ENCODE measurements around the gene PCDH9. TPM values are rescaled to one million over a fixed set of nuclear protein-coding genes. Genes with fewer than 3 reads are reported as not detected.
A peak's percentile ranks its signal among the peaks of the same experiment; 100 is the strongest.

Gene PCDH9
- total RNA-seq, 3 donors from 2014 or later: 0.13 to 0.38 (median 0.13) TPM

GRCh38 chr13:66506979-66507378 lies 723.2 kb downstream of the PCDH9 start:
- ATAC-seq (peak; percentile 18 to 43), DNase-seq (no peak)
- peaks cover 10% of the 10 kb centered on the region for H3K9me3 Mint-ChIP-seq
- no peaks in the 10 kb centered on the region for H3K36me3 Mint-ChIP-seq (ENCODE audit: insufficient read depth)
- no peaks in the 10 kb centered on the region for H3K4me1 Mint-ChIP-seq (ENCODE audit: low read depth)
- H3K27me3 Mint-ChIP-seq (ENCODE audit: low read depth): no peaks in the 10 kb centered on the region
- no peak overlapping the region for H3K4me3 Mint-ChIP-seq

DNA sequence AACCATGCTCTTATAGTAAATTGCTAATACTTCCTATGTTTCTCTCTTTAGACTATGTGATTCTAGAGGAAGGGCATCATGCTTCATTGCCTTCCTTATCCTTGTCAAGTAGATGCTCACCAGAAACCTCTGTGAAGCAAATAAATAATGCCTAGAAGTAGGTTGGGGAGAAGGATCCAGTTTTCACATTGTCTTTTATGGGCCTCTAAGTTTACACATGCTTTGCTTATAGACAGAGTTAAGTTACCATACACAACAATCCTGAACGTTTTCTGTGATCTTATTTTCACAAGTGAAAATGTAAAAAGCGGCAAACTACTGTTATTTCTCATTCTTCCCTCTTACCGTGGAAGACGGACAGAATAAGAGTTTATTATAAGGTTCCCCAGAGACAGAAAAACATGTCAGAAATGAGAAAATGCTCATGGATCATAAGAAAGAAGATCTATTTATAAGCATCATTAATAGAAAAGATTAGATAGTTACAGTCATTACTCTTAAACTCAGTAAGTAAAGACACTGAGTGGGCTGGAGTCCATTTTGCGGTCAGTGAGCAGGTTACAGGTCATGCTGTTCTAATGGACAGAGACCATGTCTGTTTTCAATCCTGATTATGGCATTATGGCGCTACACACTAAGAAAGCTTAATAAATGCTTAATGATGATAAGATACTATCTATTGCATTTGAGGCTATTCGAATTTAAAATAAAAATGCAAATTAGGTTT lies 723.9 kb downstream of the PCDH9 start:
- DNase-seq: no peak
- no peaks in the 10 kb centered on the region for H3K27me3 Mint-ChIP-seq (ENCODE audit: low read depth)
- H3K9me3 Mint-ChIP-seq: peaks cover 10% of the 10 kb centered on the region
- H3K4me1 Mint-ChIP-seq (ENCODE audit: low read depth): no peaks in the 10 kb centered on the region
- no peaks in the 10 kb centered on the region for H3K36me3 Mint-ChIP-seq (ENCODE audit: insufficient read depth)
- ATAC-seq: no peak
- H3K4me3 Mint-ChIP-seq: no peak overlapping the region

DNA sequence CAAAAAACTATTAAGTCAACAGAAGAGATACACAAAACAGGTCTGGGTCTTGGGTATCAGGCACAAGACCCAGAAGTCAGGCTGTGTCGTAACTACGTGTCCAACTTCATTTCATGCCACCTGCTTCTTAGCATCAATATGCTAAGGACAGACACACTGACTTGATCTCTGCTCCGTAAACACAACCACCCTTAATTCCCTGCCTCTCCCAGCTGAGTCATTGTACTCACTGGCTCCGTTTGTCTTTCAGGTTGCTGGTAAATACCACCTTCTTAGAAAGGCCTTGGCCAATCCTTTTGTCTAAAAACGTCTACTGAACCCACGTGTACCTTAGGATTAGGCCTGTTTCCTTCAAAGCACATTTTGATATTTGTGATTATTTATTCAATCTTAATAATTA lies 726.2 kb downstream of the PCDH9 start:
- no peaks in the 10 kb centered on the region for H3K36me3 Mint-ChIP-seq (ENCODE audit: insufficient read depth)
- H3K27me3 Mint-ChIP-seq (ENCODE audit: low read depth): no peaks in the 10 kb centered on the region
- ATAC-seq (no peak), DNase-seq (no peak)
- H3K4me3 Mint-ChIP-seq: no peak overlapping the region
- no peaks in the 10 kb centered on the region for H3K4me1 Mint-ChIP-seq (ENCODE audit: low read depth)
- H3K9me3 Mint-ChIP-seq: peaks cover 4% of the 10 kb centered on the region

GRCh38 chr13:66501181-66501580 lies 729.0 kb downstream of the PCDH9 start:
- Mint-ChIP-seq H3K9me3 (peaks cover 5% of the 10 kb centered on the region), H3K36me3 (ENCODE audit: insufficient read depth) (no peaks in the 10 kb centered on the region), H3K27me3 (ENCODE audit: low read depth) (no peaks in the 10 kb centered on the region), H3K4me3 (no peak overlapping the region), H3K4me1 (ENCODE audit: low read depth) (no peaks in the 10 kb centered on the region)
- no peak for DNase-seq
- ATAC-seq: no peak

GRCh38 chr13:66492479-66492878 lies 737.7 kb downstream of the PCDH9 start:
- no peak for ATAC-seq

DNA sequence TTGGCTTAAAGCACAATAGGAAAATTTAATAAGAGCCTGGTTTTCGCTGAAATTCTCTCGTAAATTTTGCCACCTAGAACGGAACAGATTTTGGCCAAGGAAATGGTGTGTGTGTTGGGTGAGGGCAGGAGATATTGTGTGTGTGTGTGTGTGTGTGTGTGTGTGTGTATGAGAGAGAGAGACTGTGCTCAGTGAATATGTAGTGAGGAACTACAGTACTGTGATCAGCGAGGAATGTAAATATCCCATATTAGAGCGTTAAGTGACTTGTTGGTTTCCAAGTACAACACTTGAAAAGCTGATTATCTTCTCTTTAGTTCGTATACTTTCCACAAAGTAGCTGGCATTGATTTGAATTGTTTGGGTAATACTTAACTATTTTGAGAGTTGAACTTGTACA lies 738.9 kb downstream of the PCDH9 start:
- Mint-ChIP-seq H3K9me3 (peaks cover 6% of the 10 kb centered on the region), H3K4me3 (no peak overlapping the region), H3K36me3 (ENCODE audit: insufficient read depth) (no peaks in the 10 kb centered on the region), H3K27me3 (ENCODE audit: low read depth) (no peaks in the 10 kb centered on the region), H3K4me1 (ENCODE audit: low read depth) (no peaks in the 10 kb centered on the region)
- ATAC-seq (no peak), DNase-seq (no peak)

More at GRCh38 chr13:66492479-66492878, 737.7 kb downstream of the PCDH9 start:
- no peak for DNase-seq
- peaks cover 5% of the 10 kb centered on the region for H3K9me3 Mint-ChIP-seq
- H3K4me3 Mint-ChIP-seq: no peak overlapping the region
- H3K27me3 Mint-ChIP-seq (ENCODE audit: low read depth): no peaks in the 10 kb centered on the region
- H3K36me3 Mint-ChIP-seq (ENCODE audit: insufficient read depth): no peaks in the 10 kb centered on the region
- no peaks in the 10 kb centered on the region for H3K4me1 Mint-ChIP-seq (ENCODE audit: low read depth)

DNA sequence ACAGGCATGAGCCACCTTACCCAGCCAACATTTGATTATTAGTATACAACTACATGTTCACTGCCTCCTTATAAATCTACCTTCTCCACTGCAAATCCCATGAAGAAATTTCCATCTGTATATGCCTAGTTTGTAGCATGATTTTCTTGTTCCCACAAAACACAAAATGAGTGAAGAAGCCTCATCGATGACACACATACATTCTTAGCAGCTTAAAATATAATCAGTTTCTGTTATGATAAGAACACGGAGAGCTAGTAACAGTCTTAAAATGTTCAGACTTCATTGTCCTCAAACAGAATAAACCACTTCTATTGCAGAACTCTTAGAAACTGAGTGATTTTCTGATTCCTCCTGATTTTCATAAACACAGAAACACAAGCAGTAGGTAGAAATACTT lies 740.5 kb downstream of the PCDH9 start:
- DNase-seq: no peak
- Mint-ChIP-seq H3K4me1 (ENCODE audit: low read depth) (no peaks in the 10 kb centered on the region), H3K4me3 (no peak overlapping the region), H3K36me3 (ENCODE audit: insufficient read depth) (no peaks in the 10 kb centered on the region), H3K9me3 (peaks cover 3% of the 10 kb centered on the region), H3K27me3 (ENCODE audit: low read depth) (no peaks in the 10 kb centered on the region)
- ATAC-seq: no peak

DNA sequence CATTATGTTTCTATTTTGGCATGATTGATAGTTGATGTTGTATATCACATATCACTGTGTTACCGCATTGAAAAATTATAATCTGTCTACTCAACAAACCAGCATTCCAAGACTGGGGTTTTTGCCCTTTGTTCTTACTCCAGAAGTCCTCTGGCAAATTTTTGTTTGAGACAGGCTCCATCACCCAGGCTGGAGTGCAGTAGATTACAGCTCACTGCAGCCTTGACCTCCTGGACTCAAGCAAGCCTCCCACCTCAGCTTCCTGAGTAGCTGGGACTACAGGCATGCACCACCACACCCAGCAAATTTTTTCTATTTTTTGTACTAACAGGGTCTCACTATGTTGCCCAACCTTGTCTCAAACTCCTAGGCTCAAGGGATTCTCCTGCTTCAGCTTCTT lies 741.0 kb downstream of the PCDH9 start:
- Mint-ChIP-seq H3K36me3 (ENCODE audit: insufficient read depth) (no peaks in the 10 kb centered on the region), H3K9me3 (peaks cover 3% of the 10 kb centered on the region), H3K4me3 (no peak overlapping the region), H3K27me3 (ENCODE audit: low read depth) (no peaks in the 10 kb centered on the region), H3K4me1 (ENCODE audit: low read depth) (no peaks in the 10 kb centered on the region)
- no peak for ATAC-seq
- DNase-seq: no peak

DNA sequence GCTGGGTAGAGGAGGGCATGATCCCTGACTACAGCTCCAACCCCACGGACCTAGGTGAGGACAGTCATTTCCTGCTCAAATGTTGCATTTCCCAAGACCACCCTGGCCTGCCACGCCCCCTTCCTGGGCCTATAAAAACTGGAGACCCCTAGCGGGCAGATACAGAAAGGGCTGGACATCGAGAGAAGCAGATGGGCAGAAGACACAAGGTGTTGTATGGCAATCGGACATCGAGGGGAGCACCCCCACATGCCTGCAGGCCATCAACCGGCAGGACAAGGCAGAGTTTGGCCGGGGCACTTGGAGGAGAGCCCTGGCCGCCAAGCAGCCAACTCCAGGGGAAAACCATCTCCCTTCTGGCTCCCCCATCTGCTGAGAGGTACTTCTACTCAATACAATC lies 746.4 kb downstream of the PCDH9 start:
- Mint-ChIP-seq H3K4me3 (no peak overlapping the region), H3K36me3 (ENCODE audit: insufficient read depth) (no peaks in the 10 kb centered on the region), H3K4me1 (ENCODE audit: low read depth) (no peaks in the 10 kb centered on the region), H3K9me3 (peaks cover 7% of the 10 kb centered on the region), H3K27me3 (ENCODE audit: low read depth) (no peaks in the 10 kb centered on the region)
- ATAC-seq (no peak), DNase-seq (no peak)

GRCh38 chr13:66482836-66483235 lies 747.3 kb downstream of the PCDH9 start:
- Mint-ChIP-seq H3K36me3 (ENCODE audit: insufficient read depth) (no peaks in the 10 kb centered on the region), H3K9me3 (peaks cover 10% of the 10 kb centered on the region), H3K4me1 (ENCODE audit: low read depth) (no peaks in the 10 kb centered on the region), H3K4me3 (no peak overlapping the region), H3K27me3 (ENCODE audit: low read depth) (no peaks in the 10 kb centered on the region)
- ATAC-seq (no peak), DNase-seq (no peak)

DNA sequence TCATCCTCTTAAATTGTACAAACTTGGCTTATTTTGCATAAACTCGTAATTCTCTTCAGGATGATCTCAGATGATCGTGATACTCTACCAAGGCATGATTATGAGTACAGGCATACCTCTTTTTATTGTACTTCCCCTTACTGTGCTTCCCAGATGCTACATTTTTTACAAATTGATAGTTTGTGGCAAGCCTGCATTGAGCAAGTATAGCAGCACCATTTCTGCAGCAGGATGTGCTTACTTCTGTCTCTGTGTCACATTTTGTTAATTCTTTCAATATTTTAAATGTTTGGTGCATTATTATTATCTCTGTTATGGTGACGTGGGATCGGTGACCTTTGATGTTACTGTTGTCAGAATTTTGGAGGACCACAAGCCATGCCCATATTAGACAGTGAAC lies 752.3 kb downstream of the PCDH9 start:
- ATAC-seq (no peak), DNase-seq (no peak)
- peaks cover 8% of the 10 kb centered on the region for H3K9me3 Mint-ChIP-seq
- no peak overlapping the region for H3K4me3 Mint-ChIP-seq
- no peaks in the 10 kb centered on the region for H3K27me3 Mint-ChIP-seq (ENCODE audit: low read depth)
- H3K36me3 Mint-ChIP-seq (ENCODE audit: insufficient read depth): no peaks in the 10 kb centered on the region
- H3K4me1 Mint-ChIP-seq (ENCODE audit: low read depth): no peaks in the 10 kb centered on the region

DNA sequence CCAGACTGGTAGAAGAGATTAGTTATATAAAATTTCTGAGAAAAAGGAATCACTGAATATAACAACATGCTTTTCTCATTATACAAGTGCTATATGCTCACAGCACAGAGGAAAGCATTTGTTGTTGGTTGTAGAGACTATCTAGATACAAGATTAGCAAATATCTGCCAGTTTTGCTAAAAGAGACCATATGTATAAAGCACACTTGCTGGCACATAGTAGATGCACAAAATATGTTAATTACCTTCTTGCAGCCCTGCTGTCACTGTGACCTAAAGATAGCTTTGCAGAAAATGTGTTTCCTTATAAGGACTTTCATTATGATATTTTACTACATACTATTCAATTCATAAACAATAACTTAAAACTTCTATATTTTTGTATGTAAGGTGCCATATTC lies 755.1 kb downstream of the PCDH9 start:
- Mint-ChIP-seq H3K4me1 (ENCODE audit: low read depth) (no peaks in the 10 kb centered on the region), H3K4me3 (no peak overlapping the region), H3K27me3 (ENCODE audit: low read depth) (no peaks in the 10 kb centered on the region), H3K36me3 (ENCODE audit: insufficient read depth) (no peaks in the 10 kb centered on the region), H3K9me3 (peaks cover 5% of the 10 kb centered on the region)
- DNase-seq (no peak), ATAC-seq (no peak)

- Mint-ChIP-seq H3K36me3 (ENCODE audit: insufficient read depth) (no peaks in the 10 kb centered on the region), H3K4me3 (no peak overlapping the region), H3K27me3 (ENCODE audit: low read depth) (no peaks in the 10 kb centered on the region), H3K9me3 (peaks cover 6% of the 10 kb centered on the region), H3K4me1 (ENCODE audit: low read depth) (no peaks in the 10 kb centered on the region)
- DNase-seq (no peak), ATAC-seq (no peak)
Observed at GRCh38 chr13:66469745-66470144, 760.4 kb downstream of the PCDH9 start.

DNA sequence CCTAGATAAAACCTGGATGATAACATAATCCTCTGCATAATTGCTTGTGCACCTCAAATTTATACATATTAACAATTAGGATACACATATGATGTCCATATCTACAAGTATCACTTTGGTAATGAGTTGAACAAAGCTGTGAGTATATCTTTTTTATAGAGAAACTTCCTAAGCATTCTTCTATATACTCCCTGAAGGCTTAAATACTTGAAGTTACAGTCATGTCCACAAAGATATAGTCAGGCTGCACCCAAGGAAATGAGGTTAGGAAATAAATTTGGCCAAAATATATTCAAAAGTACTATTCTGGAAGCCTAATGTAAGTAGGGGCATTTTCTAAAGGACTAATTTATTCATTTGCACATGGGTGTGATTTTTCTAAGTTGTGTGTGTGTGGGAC lies 761.5 kb downstream of the PCDH9 start:
- no peak for DNase-seq

GRCh38 chr13:66462187-66462586 lies 767.9 kb downstream of the PCDH9 start:
- DNase-seq (no peak), ATAC-seq (no peak)
- peaks cover 11% of the 10 kb centered on the region for H3K9me3 Mint-ChIP-seq
- no peaks in the 10 kb centered on the region for H3K4me1 Mint-ChIP-seq (ENCODE audit: low read depth)
- no peak overlapping the region for H3K4me3 Mint-ChIP-seq
- no peaks in the 10 kb centered on the region for H3K27me3 Mint-ChIP-seq (ENCODE audit: low read depth)
- H3K36me3 Mint-ChIP-seq (ENCODE audit: insufficient read depth): no peaks in the 10 kb centered on the region

More for the DNA sequence above, 761.5 kb downstream of the PCDH9 start:
- H3K4me3 Mint-ChIP-seq: no peak overlapping the region
- H3K36me3 Mint-ChIP-seq (ENCODE audit: insufficient read depth): no peaks in the 10 kb centered on the region
- no peaks in the 10 kb centered on the region for H3K4me1 Mint-ChIP-seq (ENCODE audit: low read depth)
- peaks cover 6% of the 10 kb centered on the region for H3K9me3 Mint-ChIP-seq
- no peaks in the 10 kb centered on the region for H3K27me3 Mint-ChIP-seq (ENCODE audit: low read depth)
- ATAC-seq: no peak
